ENCODE results near the gene SYCP1.

- TF ChIP-seq CTCF (IDR thresholded peaks at IDR 0.05) (no peak), POLR2AphosphoS5 (IDR thresholded peaks at IDR 0.05) (no peak), POLR2A (IDR thresholded peaks at IDR 0.05) (no peak)
Measured at GRCh38 chr1:115040501-115040900, 185.8 kb downstream of the SYCP1 start.
